ENCODE results near the gene HEPN1.
"Not testable (repeated sequence)": the region's sequence is repeated elsewhere in the genome, so short reads cannot be mapped to it uniquely, and the experiment has no call there.

Gene HEPN1

GRCh38 chr11:124951341-124951740 is 32.3 kb downstream of the HEPN1 start:
- no peak overlapping the region for H3K4me3 ChIP-seq (ENCODE audit: low read length)
- no peak for TF ChIP-seq CTCF (conservative IDR thresholded peaks at IDR 0.05; ENCODE audit: low read depth, low read length)

GRCh38 chr11:124953753-124954589 is 34.9 kb downstream of the HEPN1 start, which contains the start of gene CCDC15:
CCDC15 (plus strand) TSS chr11:124954202; CDS start chr11:124954733, 531 bp downstream.
- no peak for TF ChIP-seq CTCF (conservative IDR thresholded peaks at IDR 0.05; ENCODE audit: low read depth, low read length)
- peak; percentile 93 for DNase-seq (ENCODE audit: low read depth)
- peak within 1 kb of the TSS; percentile 76 for H3K4me3 ChIP-seq (ENCODE audit: low read length)

More at GRCh38 chr11:124951341-124951740, 32.3 kb downstream of the HEPN1 start:
- DNase-seq (ENCODE audit: low read depth), result no peak

- peak overlapping the region; percentile 76 for H3K4me3 ChIP-seq (ENCODE audit: low read length)
- no peak for TF ChIP-seq CTCF (conservative IDR thresholded peaks at IDR 0.05; ENCODE audit: low read depth, low read length)
- DNase-seq (ENCODE audit: low read depth), result no peak
Measured at GRCh38 chr11:124954590-124954955, 35.5 kb downstream of the HEPN1 start.

GRCh38 chr11:124955035-124955434 is 36.0 kb downstream of the HEPN1 start:
- no peak for TF ChIP-seq CTCF (conservative IDR thresholded peaks at IDR 0.05; ENCODE audit: low read depth, low read length)
- no peak overlapping the region for H3K4me3 ChIP-seq (ENCODE audit: low read length)
- no peak for DNase-seq (ENCODE audit: low read depth)

- no peak overlapping the region for H3K4me3 ChIP-seq (ENCODE audit: low read length)
- peak; percentile 37 for DNase-seq (ENCODE audit: low read depth)
Measured at GRCh38 chr11:124961972-124962609, 43.0 kb downstream of the HEPN1 start.

GRCh38 chr11:124968197-124968596 is 49.1 kb downstream of the HEPN1 start:
- not testable (repeated sequence) for DNase-seq (ENCODE audit: low read depth)

More at GRCh38 chr11:124961972-124962609, 43.0 kb downstream of the HEPN1 start:
- peak; percentile 72 for TF ChIP-seq CTCF (conservative IDR thresholded peaks at IDR 0.05; ENCODE audit: low read depth, low read length)

More at GRCh38 chr11:124968197-124968596, 49.1 kb downstream of the HEPN1 start:
- H3K4me3 ChIP-seq (ENCODE audit: low read length), result not testable (repeated sequence)
